Fibroblast of mammary gland (primary cell): Measurements from ENCODE around the gene RASA3.

Source experiments
- DNase-seq: peaks from one replicate; pipeline ENCODE4 v3.0.0-alpha.2; 2010; ENCODE audit warnings: low read depth
- H3K4me3 ChIP-seq: 2 replicates; pipeline ENCODE4 v1.5.1; 2011; ENCODE audit warnings: low read depth, mild to moderate bottlenecking, low read length, moderate library complexity; ENCODE audit not compliant: control insufficient read depth
- TF ChIP-seq, protein P1 (sequence below): conservative IDR thresholded peaks from 2 replicates; pipeline ENCODE4 v1.5.1; 2011; ENCODE audit warnings: low read depth, low read length, inconsistent platforms; ENCODE audit not compliant: control insufficient read depth, insufficient read depth

The RASA3 gene

DNA sequence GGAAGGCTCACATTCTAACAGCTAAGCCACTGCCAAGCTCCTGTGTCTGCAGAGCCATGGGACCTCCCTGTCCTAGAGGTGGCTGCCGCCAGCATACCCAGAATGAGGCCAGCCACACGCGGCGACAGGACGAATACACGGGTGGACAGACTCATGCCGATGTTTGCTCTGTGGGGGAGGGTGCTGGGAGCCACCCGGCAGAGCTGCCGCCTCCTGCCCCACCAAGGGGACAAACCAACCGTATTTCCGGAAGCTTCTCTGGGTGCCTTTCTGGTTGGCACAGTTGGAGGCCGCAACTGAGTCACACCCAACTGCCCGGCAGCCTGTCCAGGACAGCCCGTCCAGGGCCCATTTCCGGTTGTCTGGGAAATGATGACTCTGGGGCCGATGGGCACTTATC, 178.9 kb downstream of the RASA3 start:
- TF ChIP-seq, protein P1, sequence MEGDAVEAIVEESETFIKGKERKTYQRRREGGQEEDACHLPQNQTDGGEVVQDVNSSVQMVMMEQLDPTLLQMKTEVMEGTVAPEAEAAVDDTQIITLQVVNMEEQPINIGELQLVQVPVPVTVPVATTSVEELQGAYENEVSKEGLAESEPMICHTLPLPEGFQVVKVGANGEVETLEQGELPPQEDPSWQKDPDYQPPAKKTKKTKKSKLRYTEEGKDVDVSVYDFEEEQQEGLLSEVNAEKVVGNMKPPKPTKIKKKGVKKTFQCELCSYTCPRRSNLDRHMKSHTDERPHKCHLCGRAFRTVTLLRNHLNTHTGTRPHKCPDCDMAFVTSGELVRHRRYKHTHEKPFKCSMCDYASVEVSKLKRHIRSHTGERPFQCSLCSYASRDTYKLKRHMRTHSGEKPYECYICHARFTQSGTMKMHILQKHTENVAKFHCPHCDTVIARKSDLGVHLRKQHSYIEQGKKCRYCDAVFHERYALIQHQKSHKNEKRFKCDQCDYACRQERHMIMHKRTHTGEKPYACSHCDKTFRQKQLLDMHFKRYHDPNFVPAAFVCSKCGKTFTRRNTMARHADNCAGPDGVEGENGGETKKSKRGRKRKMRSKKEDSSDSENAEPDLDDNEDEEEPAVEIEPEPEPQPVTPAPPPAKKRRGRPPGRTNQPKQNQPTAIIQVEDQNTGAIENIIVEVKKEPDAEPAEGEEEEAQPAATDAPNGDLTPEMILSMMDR: no peak
- no peak for DNase-seq
- H3K4me3 ChIP-seq: no peak overlapping the region

DNA sequence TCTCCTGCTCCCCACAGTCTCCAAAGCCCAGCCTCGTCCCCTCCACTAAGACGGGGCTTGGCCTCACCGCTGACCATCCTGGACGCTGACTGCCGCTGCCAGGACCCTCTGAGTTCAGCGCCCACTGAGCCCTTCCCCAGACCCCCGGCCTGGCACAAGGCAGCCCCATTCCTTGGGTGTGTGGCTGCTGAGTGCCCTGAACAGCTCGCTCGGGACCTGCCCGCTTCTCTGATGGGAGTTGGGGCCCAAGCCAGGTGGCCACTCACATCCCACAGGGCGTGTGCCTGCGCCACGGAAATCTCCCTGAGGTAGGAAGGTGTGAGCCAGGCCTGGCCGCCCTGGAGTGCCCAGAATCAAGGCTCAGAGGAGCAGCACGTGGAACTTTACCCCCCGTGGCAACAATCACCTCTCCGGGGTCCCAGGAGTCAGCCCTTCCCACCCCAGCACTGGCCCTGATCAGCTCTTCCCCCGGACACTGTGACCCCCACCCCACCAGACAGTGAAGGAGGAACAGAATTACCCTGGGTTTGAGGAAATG, 179.4 kb downstream of the RASA3 start:
- DNase-seq: no peak
- TF ChIP-seq, protein P1: no peak
- H3K4me3 ChIP-seq: no peak overlapping the region

DNA sequence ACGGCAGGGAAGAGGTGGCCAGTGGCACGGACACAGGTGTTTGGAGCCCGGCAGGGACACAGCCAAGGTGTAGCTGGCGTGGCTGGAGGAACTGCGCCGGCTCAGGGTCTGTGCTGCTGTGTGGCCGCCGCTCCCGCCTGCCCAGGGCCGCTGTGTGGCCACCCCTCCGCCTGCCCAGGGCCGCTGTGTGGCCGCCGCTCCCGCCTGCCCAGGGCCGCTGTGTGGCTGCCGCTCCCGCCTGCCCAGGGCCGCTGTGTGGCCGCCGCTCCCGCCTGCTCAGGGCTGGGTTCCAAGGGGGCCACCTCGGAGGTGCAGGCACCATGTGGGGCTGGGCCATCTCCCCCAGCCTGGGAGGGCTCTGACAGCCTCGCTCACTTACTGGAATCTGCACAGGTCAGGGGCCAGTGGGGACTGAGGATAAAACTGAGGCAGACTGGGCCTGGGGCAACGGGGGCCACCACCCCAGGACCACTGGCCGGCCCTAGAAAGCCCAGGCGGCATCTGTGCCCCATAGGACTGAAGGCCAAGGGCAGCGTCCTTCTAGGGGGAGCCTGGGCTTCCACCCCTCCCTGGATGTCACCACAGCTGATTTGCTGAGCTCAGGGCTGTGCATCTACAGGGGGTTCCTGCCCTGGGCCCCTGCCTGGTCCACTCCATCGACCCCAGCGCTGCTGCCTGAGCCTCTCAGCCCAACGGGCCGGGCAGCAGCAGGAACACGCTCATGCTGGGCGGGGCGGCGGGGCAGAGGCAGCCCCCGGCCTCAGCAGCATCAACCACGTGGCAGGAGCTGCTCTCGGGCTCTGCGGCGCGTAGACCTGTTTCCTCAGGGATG, 180.1 kb downstream of the RASA3 start:
- TF ChIP-seq, protein P1: no peak
- no peak overlapping the region for H3K4me3 ChIP-seq
- no peak for DNase-seq

DNA sequence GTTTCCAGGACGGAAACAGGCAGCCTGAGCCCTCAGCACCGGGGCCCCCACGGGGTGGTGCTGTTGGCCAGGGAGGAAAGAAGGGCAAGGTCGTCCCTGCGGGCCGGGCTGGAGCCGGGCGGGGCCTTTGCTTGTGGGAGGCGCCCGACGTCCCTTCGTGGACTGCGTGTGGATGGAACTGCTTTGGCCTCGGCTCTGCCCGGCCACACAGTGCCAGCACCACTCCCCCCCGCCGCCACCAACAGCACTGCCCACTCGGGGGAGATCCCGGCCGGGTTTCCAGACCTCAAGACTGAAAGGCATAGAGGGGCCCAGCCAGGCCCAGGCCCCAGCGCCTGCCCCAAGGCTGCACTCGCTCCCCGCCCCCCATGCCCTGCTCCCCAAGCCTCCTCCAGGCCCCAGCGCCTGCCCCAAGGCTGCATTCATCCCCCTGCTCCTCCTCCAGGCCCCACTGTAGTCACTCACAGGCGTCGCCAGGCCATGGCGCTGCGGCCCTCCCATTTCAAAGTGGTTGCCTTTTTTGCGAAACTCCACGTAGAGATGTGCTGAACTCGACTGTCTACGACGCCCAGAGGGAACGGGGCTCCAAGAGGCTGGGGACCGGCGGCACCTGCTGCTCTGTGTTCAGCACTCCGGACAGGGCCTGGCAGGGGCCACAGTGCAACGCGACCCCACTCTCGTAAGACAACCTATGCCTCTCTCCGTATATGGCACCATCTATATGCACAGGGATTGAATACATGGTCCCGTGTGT, 181.0 kb downstream of the RASA3 start:
- TF ChIP-seq, protein P1: peak; percentile 64
- no peak overlapping the region for H3K4me3 ChIP-seq
- peak; percentile 65 for DNase-seq

DNA sequence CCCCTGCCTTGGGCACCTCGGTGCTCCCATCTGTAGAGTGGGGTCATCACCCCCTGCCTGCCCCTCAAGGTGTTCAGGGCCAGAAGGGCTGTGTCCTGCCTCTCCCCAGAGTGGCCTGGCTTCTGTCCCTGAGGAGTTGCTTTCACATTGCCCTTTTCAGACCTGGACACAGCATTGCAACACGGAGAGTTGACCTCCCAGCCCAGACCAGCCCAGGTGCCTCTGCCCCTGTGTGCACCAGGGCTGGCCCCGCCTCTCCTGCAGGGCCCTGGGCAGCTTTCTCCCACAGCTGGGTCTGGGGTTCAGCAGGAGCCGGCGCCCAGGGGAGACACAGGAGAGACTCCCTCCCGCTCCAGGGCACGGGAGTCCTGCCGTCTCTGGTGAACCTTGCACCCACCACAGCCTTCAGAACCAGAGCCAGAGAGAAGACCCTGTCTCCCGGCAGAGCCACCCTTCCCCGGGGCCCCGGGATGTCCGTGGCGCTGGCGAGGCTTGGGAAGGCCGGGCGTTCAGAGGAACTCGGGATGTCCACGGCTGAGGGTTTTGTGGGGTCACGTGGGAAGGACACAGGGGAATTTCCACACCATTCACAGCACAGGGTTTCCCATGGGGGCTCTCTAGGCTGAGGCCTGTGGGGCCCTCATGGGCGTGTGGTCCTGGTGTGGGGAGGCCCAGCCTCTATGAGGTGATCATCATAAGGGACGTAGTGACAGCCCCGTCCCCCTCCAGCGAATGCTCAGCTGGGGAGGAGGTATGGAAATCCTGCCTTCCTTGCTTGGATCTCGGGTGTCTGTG, 181.8 kb downstream of the RASA3 start:
- TF ChIP-seq, protein P1: no peak
- DNase-seq: no peak
- no peak overlapping the region for H3K4me3 ChIP-seq

DNA sequence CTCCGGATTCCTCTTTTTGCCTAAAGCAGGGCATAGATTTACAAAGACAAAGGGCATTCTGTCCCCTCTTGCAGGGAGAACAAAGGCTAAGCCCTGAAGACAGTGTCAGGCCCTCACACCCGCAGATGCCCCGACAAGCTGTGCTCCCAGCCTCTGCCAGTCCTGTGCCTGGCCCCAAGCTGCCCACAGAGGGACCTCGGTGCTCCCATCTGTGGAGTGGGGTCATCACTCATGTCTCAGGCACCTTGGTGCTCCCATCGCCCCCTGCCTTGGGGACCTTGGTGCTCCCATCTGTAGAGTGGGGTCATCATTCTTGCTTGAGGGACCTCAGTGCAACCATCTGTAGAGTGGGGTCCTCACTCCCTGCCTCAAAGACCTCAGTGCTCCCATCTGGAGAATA, 182.9 kb downstream of the RASA3 start:
- no peak for DNase-seq
- no peak overlapping the region for H3K4me3 ChIP-seq
- TF ChIP-seq, protein P1: no peak
